ENCODE results near the gene FAR2.
A peak's percentile ranks its signal among the peaks of the same experiment; 100 is the strongest.
"Not testable (repeated sequence)": the region's sequence is repeated elsewhere in the genome, so short reads cannot be mapped to it uniquely, and the experiment has no call there.

The FAR2 gene

DNA sequence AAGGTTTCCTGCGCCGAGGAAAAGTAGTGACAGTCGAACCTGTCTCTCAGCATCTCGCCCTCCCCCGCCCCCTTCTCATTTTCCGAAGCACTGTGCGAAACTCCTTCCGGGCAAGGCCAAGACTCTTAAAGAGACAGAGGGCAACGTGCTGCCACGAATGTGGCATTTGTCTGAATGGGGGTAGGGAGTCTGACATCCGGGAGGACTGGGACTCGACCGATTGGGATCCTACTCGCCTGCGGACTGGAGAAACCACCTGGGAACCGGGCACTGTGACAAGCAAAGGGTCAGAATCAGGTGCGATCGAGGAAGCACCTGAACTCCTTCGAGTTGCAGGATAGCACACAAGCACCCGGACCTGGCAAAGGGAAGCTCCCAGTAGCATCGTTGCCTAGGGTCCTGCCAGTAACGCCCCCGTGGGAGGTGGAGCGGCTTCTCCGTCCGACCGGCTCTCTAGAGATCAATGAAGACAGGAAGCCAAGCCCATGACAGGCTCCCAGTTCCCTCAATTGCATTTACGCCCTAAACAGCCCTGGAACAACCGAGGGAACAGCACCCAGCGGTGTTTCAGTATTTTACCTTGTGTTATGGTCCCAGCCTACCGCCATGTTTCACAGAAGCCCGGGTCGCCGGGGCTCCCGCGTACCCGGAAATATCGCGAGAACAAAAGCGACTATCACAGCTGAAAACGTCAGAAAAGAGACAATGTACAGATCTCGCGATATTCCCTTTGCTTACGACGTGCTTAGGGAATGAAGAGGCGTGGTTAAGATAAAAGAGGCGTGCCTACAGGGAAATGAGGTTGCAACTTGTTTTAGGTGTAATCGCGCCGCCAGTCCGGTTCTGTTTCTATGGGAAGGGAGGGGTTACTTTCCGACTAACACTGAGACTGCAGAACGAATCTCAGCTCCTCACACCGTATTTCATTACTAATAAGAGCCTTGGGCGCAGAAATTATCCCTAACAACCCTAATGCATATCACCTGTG is 231.8 kb downstream of the FAR2 start, which contains the start of gene ERGIC2:
Gene ERGIC2, minus strand, starts transcription at position 637 of the 988 bp plus-strand sequence. CDS start 9,539 bp downstream, outside the sequence.
- Histone ChIP-seq H3K4me1 (ENCODE audit: insufficient read depth, low read length, severe bottlenecking) (peaks cover 25% of the 10 kb centered on the region), H4K20me1 (ENCODE audit: insufficient read depth, low read length) (no peaks in the 10 kb centered on the region), H3K9me3 (ENCODE audit: low read length) (peaks cover 7% of the 10 kb centered on the region; the same call in 1 of the 2 replicates), H3K79me2 (ENCODE audit: insufficient read depth, low read length) (peaks cover 50% of the 10 kb centered on the region), H2AFZ (ENCODE audit: low read length) (peak within 1 kb of the TSS; percentile 96), H3K9ac (ENCODE audit: low read length) (peak within 1 kb of the TSS; percentile 99), H3K36me3 (ENCODE audit: insufficient read depth, low read length) (peaks cover 26% of the 10 kb centered on the region), H3K27ac (ENCODE audit: low read depth, low read length, poor library complexity, severe bottlenecking) (peak within 1 kb of the TSS; percentile 91), H3K9me2 (ENCODE audit: low read depth, low read length) (no peaks in the 10 kb centered on the region), H3F3A (ENCODE audit: insufficient read depth, low read length) (no peaks in the 10 kb centered on the region), H3K4me2 (ENCODE audit: low read length) (peak within 1 kb of the TSS; percentile 83), H3K27me3 (ENCODE audit: insufficient read depth, low read length) (no peaks in the 10 kb centered on the region), H3K4me3 (ENCODE audit: low read depth, low read length, poor library complexity, severe bottlenecking) (peak within 1 kb of the TSS; percentile 99)
- TF ChIP-seq EZH2 (IDR thresholded peaks at IDR 0.05; ENCODE audit: borderline replicate concordance, low read length) = no peak
- TF ChIP-seq, protein P1, sequence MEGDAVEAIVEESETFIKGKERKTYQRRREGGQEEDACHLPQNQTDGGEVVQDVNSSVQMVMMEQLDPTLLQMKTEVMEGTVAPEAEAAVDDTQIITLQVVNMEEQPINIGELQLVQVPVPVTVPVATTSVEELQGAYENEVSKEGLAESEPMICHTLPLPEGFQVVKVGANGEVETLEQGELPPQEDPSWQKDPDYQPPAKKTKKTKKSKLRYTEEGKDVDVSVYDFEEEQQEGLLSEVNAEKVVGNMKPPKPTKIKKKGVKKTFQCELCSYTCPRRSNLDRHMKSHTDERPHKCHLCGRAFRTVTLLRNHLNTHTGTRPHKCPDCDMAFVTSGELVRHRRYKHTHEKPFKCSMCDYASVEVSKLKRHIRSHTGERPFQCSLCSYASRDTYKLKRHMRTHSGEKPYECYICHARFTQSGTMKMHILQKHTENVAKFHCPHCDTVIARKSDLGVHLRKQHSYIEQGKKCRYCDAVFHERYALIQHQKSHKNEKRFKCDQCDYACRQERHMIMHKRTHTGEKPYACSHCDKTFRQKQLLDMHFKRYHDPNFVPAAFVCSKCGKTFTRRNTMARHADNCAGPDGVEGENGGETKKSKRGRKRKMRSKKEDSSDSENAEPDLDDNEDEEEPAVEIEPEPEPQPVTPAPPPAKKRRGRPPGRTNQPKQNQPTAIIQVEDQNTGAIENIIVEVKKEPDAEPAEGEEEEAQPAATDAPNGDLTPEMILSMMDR (IDR thresholded peaks at IDR 0.05; ENCODE audit: low read length) = no peak

DNA sequence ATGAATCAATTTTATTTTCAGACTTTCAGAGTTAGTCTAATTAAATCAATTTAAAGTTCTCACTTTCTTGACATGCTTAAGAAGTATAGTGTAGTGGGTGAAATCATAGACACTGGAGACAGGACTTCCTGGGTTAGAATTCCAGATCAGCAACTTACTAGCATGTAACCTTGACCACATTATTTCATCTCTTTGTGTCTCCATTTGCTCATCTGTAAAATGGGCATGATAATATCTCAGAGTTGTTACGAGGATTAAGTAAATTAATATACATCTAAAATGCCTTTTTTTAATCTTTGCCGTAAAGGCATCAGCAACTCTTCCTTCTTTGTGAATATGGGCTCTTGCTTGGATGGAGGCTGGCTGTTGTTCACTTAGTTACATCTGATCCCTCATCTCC is 233.2 kb downstream of the FAR2 start:
- peak overlapping the region; percentile 83; the same call in 1 of the 2 replicates for H3K4me2 ChIP-seq (ENCODE audit: low read length)
- no peaks in the 10 kb centered on the region for H3K27me3 ChIP-seq (ENCODE audit: insufficient read depth, low read length)
- peak overlapping the region; percentile 96 for H2AFZ ChIP-seq (ENCODE audit: low read length)
- H3K9me3 ChIP-seq (ENCODE audit: low read length) = no peaks in the 10 kb centered on the region; the same call in 1 of the 2 replicates
- peaks cover 36% of the 10 kb centered on the region for H3K79me2 ChIP-seq (ENCODE audit: insufficient read depth, low read length)
- peaks cover 15% of the 10 kb centered on the region for H3K36me3 ChIP-seq (ENCODE audit: insufficient read depth, low read length)
- TF ChIP-seq, protein P1 (IDR thresholded peaks at IDR 0.05; ENCODE audit: low read length) = no peak
- no peak for TF ChIP-seq EZH2 (IDR thresholded peaks at IDR 0.05; ENCODE audit: borderline replicate concordance, low read length)
- no peak overlapping the region for H3K9ac ChIP-seq (ENCODE audit: low read length)
- no peaks in the 10 kb centered on the region for H3K9me2 ChIP-seq (ENCODE audit: low read depth, low read length)
- H3K4me1 ChIP-seq (ENCODE audit: insufficient read depth, low read length, severe bottlenecking) = peaks cover 25% of the 10 kb centered on the region
- peak overlapping the region; percentile 99 for H3K4me3 ChIP-seq (ENCODE audit: low read depth, low read length, poor library complexity, severe bottlenecking)
- H3K27ac ChIP-seq (ENCODE audit: low read depth, low read length, poor library complexity, severe bottlenecking) = no peak overlapping the region
- H3F3A ChIP-seq (ENCODE audit: insufficient read depth, low read length) = no peaks in the 10 kb centered on the region
- no peaks in the 10 kb centered on the region for H4K20me1 ChIP-seq (ENCODE audit: insufficient read depth, low read length)

DNA sequence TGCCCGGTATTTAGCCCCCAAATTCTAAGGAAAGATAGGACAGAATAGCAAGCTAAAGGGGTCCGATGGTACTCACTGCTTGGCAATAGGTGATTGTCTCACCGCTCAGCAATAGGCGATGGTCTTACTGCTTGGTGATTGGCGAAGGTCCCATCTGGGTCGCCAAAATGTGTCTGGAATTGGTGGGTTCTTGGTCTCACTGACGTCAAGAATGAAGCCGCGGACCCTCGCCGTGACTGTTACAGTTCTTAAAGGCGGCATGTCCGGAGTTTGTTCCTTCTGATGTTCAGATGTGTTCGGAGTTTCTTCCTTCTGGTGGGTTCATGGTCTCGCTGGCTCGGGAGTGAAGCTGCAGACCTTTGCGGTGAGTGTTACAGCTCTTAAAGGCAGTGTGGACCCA is 236.1 kb downstream of the FAR2 start:
- H4K20me1 ChIP-seq (ENCODE audit: insufficient read depth, low read length); H3K27me3 ChIP-seq (ENCODE audit: insufficient read depth, low read length); H3K79me2 ChIP-seq (ENCODE audit: insufficient read depth, low read length); H3K4me2 ChIP-seq (ENCODE audit: low read length); H3K9ac ChIP-seq (ENCODE audit: low read length); H3K9me2 ChIP-seq (ENCODE audit: low read depth, low read length); H3K36me3 ChIP-seq (ENCODE audit: insufficient read depth, low read length); H3K4me3 ChIP-seq (ENCODE audit: low read depth, low read length, poor library complexity, severe bottlenecking); H3F3A ChIP-seq (ENCODE audit: insufficient read depth, low read length); H3K27ac ChIP-seq (ENCODE audit: low read depth, low read length, poor library complexity, severe bottlenecking); H3K4me1 ChIP-seq (ENCODE audit: insufficient read depth, low read length, severe bottlenecking); H2AFZ ChIP-seq (ENCODE audit: low read length); H3K9me3 ChIP-seq (ENCODE audit: low read length): not testable (repeated sequence)
